Neuronal stem cell (in vitro differentiated cells): ENCODE results near the gene TNNI3.
"Not testable (repeated sequence)": the region's sequence is repeated elsewhere in the genome, so short reads cannot be mapped to it uniquely, and the experiment has no call there.

ENCODE experiments used
- DNase-seq: peaks from one replicate; pipeline ENCODE4 v3.0.0-alpha.2; 2013; ENCODE audit warnings: low spot score
- H2AFZ ChIP-seq: one replicate; pipeline ENCODE4 v1.6.1; 2013; ENCODE audit warnings: mild to moderate bottlenecking, low read length, inconsistent platforms
- H2AK5ac ChIP-seq: 2 replicates; pipeline ENCODE4 v1.6.1; 2013; ENCODE audit warnings: low read depth, mild to moderate bottlenecking, inconsistent platforms, low read length, moderate library complexity, mixed read lengths
- H2BK120ac ChIP-seq: 2 replicates; pipeline ENCODE4 v1.6.1; 2013; ENCODE audit warnings: low read depth, mild to moderate bottlenecking, inconsistent platforms, low read length, moderate library complexity, mixed read lengths
- H2BK12ac ChIP-seq: one replicate; pipeline ENCODE4 v1.6.1; 2013; ENCODE audit warnings: low read length, inconsistent platforms
- H2BK15ac ChIP-seq: 2 replicates; pipeline ENCODE4 v1.6.1; 2013; ENCODE audit warnings: mild to moderate bottlenecking, low read length, inconsistent platforms, mixed read lengths
- H2BK5ac ChIP-seq: one replicate; pipeline ENCODE4 v1.6.1; 2013; ENCODE audit warnings: inconsistent platforms, mild to moderate bottlenecking, low read length, moderate library complexity
- H3K14ac ChIP-seq: one replicate; pipeline ENCODE4 v1.6.1; 2013; ENCODE audit warnings: low read length, inconsistent platforms
- H3K18ac ChIP-seq: 2 replicates; pipeline ENCODE4 v1.6.1; 2013; ENCODE audit warnings: low read length, inconsistent platforms
- H3K23ac ChIP-seq: 2 replicates; pipeline ENCODE4 v1.6.1; 2013; ENCODE audit warnings: low read depth, mild to moderate bottlenecking, mixed read lengths, low read length, inconsistent platforms; ENCODE audit not compliant: poor library complexity
- H3K27ac ChIP-seq: replicated peaks from 3 replicates; pipeline ENCODE4 v1.5.1; 2013; ENCODE audit warnings: low read length, inconsistent platforms
- H3K27me3 ChIP-seq, 3 experiments: 2 replicates each; pipeline ENCODE4 v1.6.1; 2013; ENCODE audit warnings: low read length in 3 of 3, mild to moderate bottlenecking in 2 of 3, inconsistent platforms in 1 of 3, low read depth in 1 of 3, mixed read lengths in 1 of 3, moderate library complexity in 1 of 3; ENCODE audit not compliant: control insufficient read depth in 3 of 3, insufficient read depth in 3 of 3
- H3K36me3 ChIP-seq, 2 donors: replicated peaks in 1 of 2; 2 replicates each; pipeline ENCODE4 v1.6.1; 2013; ENCODE audit warnings: low read length in 2 of 2; ENCODE audit not compliant: control insufficient read depth in 2 of 2, insufficient read depth in 2 of 2
- H3K4ac ChIP-seq: 2 replicates; pipeline ENCODE4 v1.6.1; 2013; ENCODE audit warnings: inconsistent platforms, mild to moderate bottlenecking, low read length, moderate library complexity
- H3K4me1 ChIP-seq, 2 donors: 1 replicate in 1 of 2; 2 replicates in 1 of 2; pipeline ENCODE4 v1.6.1; 2013; ENCODE audit warnings: low read length in 2 of 2, low read depth in 1 of 2; ENCODE audit not compliant: control insufficient read depth in 2 of 2, insufficient read depth in 1 of 2
- H3K4me2 ChIP-seq: one replicate; pipeline ENCODE4 v1.6.1; 2013; ENCODE audit warnings: mild to moderate bottlenecking, low read length, inconsistent platforms; ENCODE audit not compliant: insufficient read depth, poor library complexity, severe bottlenecking
- H3K4me3 ChIP-seq, 2 donors: 2 replicates each; pipeline ENCODE4 v1.5.1; 2013; ENCODE audit warnings: low read length in 2 of 2, mild to moderate bottlenecking in 2 of 2, inconsistent platforms in 1 of 2, moderate library complexity in 1 of 2
- H3K79me1 ChIP-seq: one replicate; pipeline ENCODE4 v1.6.1; 2013; ENCODE audit warnings: low read depth, mild to moderate bottlenecking, inconsistent platforms, low read length, moderate library complexity
- H3K9ac ChIP-seq: one replicate; pipeline ENCODE4 v1.6.1; 2013; ENCODE audit warnings: mild to moderate bottlenecking, low read depth, low read length, inconsistent platforms; ENCODE audit not compliant: poor library complexity
- H3K9me3 ChIP-seq, 2 donors: replicated peaks in 1 of 2; 2 replicates each; pipeline versions ENCODE3 to v1.6.1; 2013; ENCODE audit warnings: low read length in 2 of 2, mild to moderate bottlenecking in 2 of 2, inconsistent platforms in 1 of 2, low read depth in 1 of 2, mixed read lengths in 1 of 2, moderate library complexity in 1 of 2; ENCODE audit not compliant: control insufficient read depth in 2 of 2, insufficient read depth in 1 of 2
- H4K8ac ChIP-seq: one replicate; pipeline ENCODE4 v1.6.1; 2013; ENCODE audit warnings: low read depth, mild to moderate bottlenecking, inconsistent platforms, low read length, moderate library complexity
- H4K91ac ChIP-seq: one replicate; pipeline ENCODE4 v1.6.1; 2013; ENCODE audit warnings: low read length, low read depth, mild to moderate bottlenecking, inconsistent platforms; ENCODE audit not compliant: poor library complexity
- WGBS, 2 donors: extraction: QIAGEN DNeasy Blood & Tissue Kit; methylation state at CpG; one replicate each; pipeline ENCODE4 v1.1.7; 2013; ENCODE audit warnings: missing lambda C conversion rate in 2 of 2, mixed read lengths in 1 of 2; ENCODE audit not compliant: insufficient read length in 2 of 2, insufficient replicate concordance in 1 of 2; ENCODE audit errors: extremely low coverage in 2 of 2; 5-methylcytosine and 5-hydroxymethylcytosine counted together

TNNI3 gene

GRCh38 chr19:55155784-55156183 lies 1.7 kb downstream of the TNNI3 start:
- not testable (repeated sequence) for H3K14ac ChIP-seq, H3K23ac ChIP-seq, H2BK12ac ChIP-seq, H4K91ac ChIP-seq, H3K36me3 ChIP-seq, H2BK120ac ChIP-seq, H2BK15ac ChIP-seq, H4K8ac ChIP-seq, H3K9me3 ChIP-seq, DNase-seq, H3K4ac ChIP-seq, H3K79me1 ChIP-seq, H3K4me1 ChIP-seq, H2AK5ac ChIP-seq
- H3K4me2 ChIP-seq = peak overlapping the region; percentile 66
- peak overlapping the region; percentile 47 to 79 for H3K4me3 ChIP-seq
- WGBS, 2 donors = no CpG with 5 or more reads among the region's 5 CpGs
- H3K27me3 ChIP-seq = peaks cover 0 to 19% (median 7%) of the 10 kb centered on the region in 3 experiments
- peak overlapping the region; percentile 22 for H3K18ac ChIP-seq
- peak overlapping the region; percentile 8 for H3K27ac ChIP-seq
- H2BK5ac ChIP-seq = peak overlapping the region; percentile 14
- peak overlapping the region; percentile 95 for H2AFZ ChIP-seq
- peak overlapping the region; percentile 22 for H3K9ac ChIP-seq

- Histone ChIP-seq H3K27ac (no peak overlapping the region), H3K4me3 (no peak overlapping the region), H3K4ac (no peak overlapping the region), H2BK120ac (no peak overlapping the region), H4K91ac (no peak overlapping the region), H3K4me1 (peaks cover 5 to 13% of the 10 kb centered on the region in 2 donors), H3K9me3 (peaks cover 0 to 2% of the 10 kb centered on the region in 2 donors), H2BK15ac (no peak overlapping the region), H2BK12ac (no peak overlapping the region), H2AFZ (no peak overlapping the region), H3K36me3 (no peaks in the 10 kb centered on the region), H3K18ac (no peak overlapping the region), H3K27me3 (peaks cover 0 to 27% (median 7%) of the 10 kb centered on the region in 3 experiments), H2AK5ac (no peak overlapping the region), H3K9ac (peak overlapping the region; percentile 12), H3K79me1 (no peaks in the 10 kb centered on the region), H3K4me2 (no peak overlapping the region), H3K23ac (no peak overlapping the region), H3K14ac (no peak overlapping the region), H4K8ac (no peak overlapping the region), H2BK5ac (no peak overlapping the region)
- no CpG with 5 or more reads among the region's 12 CpGs for whole genome bisulfite sequencing, 2 donors
- DNase-seq = no peak
Measured at GRCh38 chr19:55153652-55154264, 3.8 kb downstream of the TNNI3 start.

GRCh38 chr19:55152017-55152416 lies 5.5 kb downstream of the TNNI3 start:
- Histone ChIP-seq H2AFZ (peak overlapping the region; percentile 67), H3K4me3 (no peak overlapping the region), H2BK5ac (no peak overlapping the region), H4K91ac (no peak overlapping the region), H3K9me3 (peaks cover 0 to 2% of the 10 kb centered on the region in 2 donors), H3K4ac (no peak overlapping the region), H4K8ac (no peak overlapping the region), H3K79me1 (no peaks in the 10 kb centered on the region), H3K9ac (no peak overlapping the region), H3K4me1 (peaks cover 8 to 25% of the 10 kb centered on the region in 2 donors), H2BK12ac (no peak overlapping the region), H3K14ac (no peak overlapping the region), H2BK120ac (no peak overlapping the region), H3K23ac (no peak overlapping the region), H2BK15ac (no peak overlapping the region), H2AK5ac (no peak overlapping the region), H3K4me2 (no peak overlapping the region), H3K18ac (no peak overlapping the region), H3K27ac (no peak overlapping the region), H3K36me3 (no peaks in the 10 kb centered on the region), H3K27me3 (peaks cover 0 to 29% (median 3%) of the 10 kb centered on the region in 3 experiments)
- DNase-seq = no peak

- WGBS, 2 donors = no CpG with 5 or more reads among the region's 18 CpGs
- Histone ChIP-seq H2BK120ac (no peak within 1 kb of the TSS), H3K4me3 (no peak within 1 kb of the TSS)
Measured at GRCh38 chr19:55149078-55150003, 8.2 kb downstream of the TNNI3 start, which contains the start of gene TNNT1. Gene TNNT1, minus strand, starts transcription at chr19:55149206. Its CDS starts 2,049 bp downstream, at chr19:55147157.

More at GRCh38 chr19:55149078-55150003, 8.2 kb downstream of the TNNI3 start, which contains the start of gene TNNT1:
- Histone ChIP-seq H4K91ac (no peak within 1 kb of the TSS), H2BK5ac (no peak within 1 kb of the TSS), H2BK15ac (no peak within 1 kb of the TSS), H3K18ac (peak within 1 kb of the TSS; percentile 46), H3K9me3 (peaks cover 0 to 2% of the 10 kb centered on the region in 2 donors), H2BK12ac (peak within 1 kb of the TSS; percentile 19), H2AFZ (peak within 1 kb of the TSS; percentile 35), H3K4me1 (peaks cover 8 to 26% of the 10 kb centered on the region in 2 donors), H3K9ac (no peak within 1 kb of the TSS), H3K14ac (no peak within 1 kb of the TSS), H3K79me1 (no peaks in the 10 kb centered on the region), H4K8ac (no peak within 1 kb of the TSS), H3K27ac (peak within 1 kb of the TSS; percentile 50), H3K27me3 (peaks cover 0 to 46% (median 2%) of the 10 kb centered on the region in 3 experiments), H2AK5ac (peak within 1 kb of the TSS; percentile 21), H3K23ac (no peak within 1 kb of the TSS), H3K36me3 (no peaks in the 10 kb centered on the region), H3K4me2 (peak within 1 kb of the TSS; percentile 39), H3K4ac (no peak within 1 kb of the TSS)
- DNase-seq = no peak
